HFF-Myc (cell line): ENCODE measurements around the gene RBM18.

Source experiments
- DNase-seq: peaks from one replicate; pipeline ENCODE4 v3.0.0-alpha.2; 2011; ENCODE audit warnings: low read depth; ENCODE audit errors: extremely low read depth
- H3K4me3 ChIP-seq: replicated peaks from 2 replicates; pipeline ENCODE4 v1.5.1; 2011; ENCODE audit warnings: low read depth, mild to moderate bottlenecking, control low read depth, low read length
- CTCF ChIP-seq: IDR thresholded peaks from 2 replicates; pipeline ENCODE4 v1.5.1; 2012; ENCODE audit warnings: mild to moderate bottlenecking, low read depth, low read length, control low read depth; ENCODE audit errors: missing control alignments

Gene RBM18

GRCh38 chr9:122297512-122297911 lies 32.9 kb upstream of the RBM18 start:
- no peak overlapping the region for H3K4me3 ChIP-seq
- DNase-seq = no peak
- TF ChIP-seq CTCF = no peak

GRCh38 chr9:122294531-122294930 lies 29.9 kb upstream of the RBM18 start:
- TF ChIP-seq CTCF = no peak
- no peak overlapping the region for H3K4me3 ChIP-seq
- no peak for DNase-seq

- no peak overlapping the region for H3K4me3 ChIP-seq
- DNase-seq = no peak
- TF ChIP-seq CTCF = no peak
Measured at GRCh38 chr9:122291458-122291857, 26.8 kb upstream of the RBM18 start.

GRCh38 chr9:122287214-122287720 lies 22.6 kb upstream of the RBM18 start:
- DNase-seq = no peak
- TF ChIP-seq CTCF = no peak
- H3K4me3 ChIP-seq = no peak overlapping the region

GRCh38 chr9:122286764-122287163 lies 22.1 kb upstream of the RBM18 start:
- no peak overlapping the region for H3K4me3 ChIP-seq
- no peak for DNase-seq
- no peak for TF ChIP-seq CTCF

GRCh38 chr9:122281368-122281767 lies 16.7 kb upstream of the RBM18 start:
- TF ChIP-seq CTCF = no peak
- no peak for DNase-seq
- H3K4me3 ChIP-seq = no peak overlapping the region

- no peak for TF ChIP-seq CTCF
- DNase-seq = no peak
- H3K4me3 ChIP-seq = no peak overlapping the region
Measured at GRCh38 chr9:122277285-122277897, 12.8 kb upstream of the RBM18 start.
